ENCODE results near the gene ADARB2.
"Not testable (repeated sequence)": the region's sequence is repeated elsewhere in the genome, so short reads cannot be mapped to it uniquely, and the experiment has no call there.

Gene ADARB2

DNA sequence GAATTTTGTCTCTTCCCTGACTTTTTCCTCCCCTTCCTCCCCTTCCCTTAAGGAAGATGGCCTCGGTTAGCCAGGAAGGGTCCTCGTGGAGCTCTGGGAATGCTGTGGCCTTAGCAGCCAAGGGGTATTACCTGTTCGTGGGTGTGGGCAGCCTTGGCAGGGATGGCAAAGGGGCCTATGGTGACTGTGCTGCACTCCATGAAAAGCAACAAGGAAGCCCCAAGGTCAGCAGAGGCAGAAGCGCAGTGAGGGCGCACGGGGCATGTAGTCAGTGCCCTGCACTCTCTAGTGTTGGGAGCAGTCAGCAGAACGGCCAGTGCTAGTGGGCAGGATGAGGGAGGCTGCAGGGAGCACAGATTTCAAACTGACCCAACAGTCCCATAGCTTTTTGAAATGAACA lies 191.8 kb downstream of the ADARB2 start:
- H3K4me1 ChIP-seq (ENCODE audit: insufficient read depth, low read length) = no peaks in the 10 kb centered on the region
- H3K9ac ChIP-seq (ENCODE audit: low read depth, low read length) = no peak overlapping the region
- no peaks in the 10 kb centered on the region for H3K36me3 ChIP-seq (ENCODE audit: insufficient read depth, low read length)
- H3K9me3 ChIP-seq (ENCODE audit: control insufficient read depth, insufficient read depth, low read length) = peaks cover 5% of the 10 kb centered on the region

DNA sequence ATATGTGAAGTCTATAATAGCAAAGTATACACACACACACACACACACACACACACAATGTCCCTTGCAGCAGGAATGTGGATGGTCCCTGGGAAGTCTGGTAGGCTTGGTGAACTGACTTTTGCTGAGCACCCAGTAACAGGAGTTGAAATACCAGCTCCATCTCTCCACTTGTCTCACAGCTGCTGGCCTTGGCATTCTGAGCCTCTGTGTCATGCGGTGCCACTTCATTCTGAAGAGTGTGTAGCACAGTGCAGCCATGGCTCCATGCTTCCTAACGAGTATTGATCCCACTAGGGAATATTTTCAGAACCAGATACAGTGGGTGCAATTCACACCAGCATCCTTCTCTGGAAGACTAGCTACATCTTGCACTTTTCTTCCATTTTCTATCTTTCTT lies 192.4 kb downstream of the ADARB2 start:
- Histone ChIP-seq H3K36me3 (ENCODE audit: insufficient read depth, low read length) (no peaks in the 10 kb centered on the region), H3K9ac (ENCODE audit: low read depth, low read length) (no peak overlapping the region), H3K9me3 (ENCODE audit: control insufficient read depth, insufficient read depth, low read length) (peaks cover 5% of the 10 kb centered on the region), H3K4me1 (ENCODE audit: insufficient read depth, low read length) (no peaks in the 10 kb centered on the region)

DNA sequence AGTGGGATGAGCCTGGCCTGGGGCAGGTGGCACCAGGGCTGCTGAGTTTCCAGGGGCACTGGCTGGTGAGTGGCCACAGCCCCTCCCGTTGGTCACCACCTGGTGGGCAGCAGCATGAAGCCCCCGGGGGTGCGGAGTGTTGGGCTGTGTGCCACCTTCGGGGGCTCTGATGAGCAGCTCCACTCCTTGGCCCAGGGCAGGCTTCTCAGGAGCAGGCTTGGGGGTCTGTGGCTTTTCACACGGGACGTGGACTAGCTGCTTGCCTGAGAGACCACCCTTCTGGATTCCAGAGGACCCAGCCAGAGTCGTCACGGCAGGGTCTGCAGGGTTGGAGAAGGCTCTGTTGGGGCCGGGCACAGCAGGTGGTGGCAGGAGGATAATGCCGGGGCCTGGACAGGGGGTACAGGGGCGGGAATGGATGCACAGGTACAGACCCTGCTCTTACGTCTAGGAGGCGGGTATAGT lies 193.1 kb downstream of the ADARB2 start:
- no peaks in the 10 kb centered on the region for H3K36me3 ChIP-seq (ENCODE audit: insufficient read depth, low read length)
- H3K9ac ChIP-seq (ENCODE audit: low read depth, low read length) = no peak overlapping the region
- peaks cover 5% of the 10 kb centered on the region for H3K9me3 ChIP-seq (ENCODE audit: control insufficient read depth, insufficient read depth, low read length)
- H3K4me1 ChIP-seq (ENCODE audit: insufficient read depth, low read length) = no peaks in the 10 kb centered on the region

DNA sequence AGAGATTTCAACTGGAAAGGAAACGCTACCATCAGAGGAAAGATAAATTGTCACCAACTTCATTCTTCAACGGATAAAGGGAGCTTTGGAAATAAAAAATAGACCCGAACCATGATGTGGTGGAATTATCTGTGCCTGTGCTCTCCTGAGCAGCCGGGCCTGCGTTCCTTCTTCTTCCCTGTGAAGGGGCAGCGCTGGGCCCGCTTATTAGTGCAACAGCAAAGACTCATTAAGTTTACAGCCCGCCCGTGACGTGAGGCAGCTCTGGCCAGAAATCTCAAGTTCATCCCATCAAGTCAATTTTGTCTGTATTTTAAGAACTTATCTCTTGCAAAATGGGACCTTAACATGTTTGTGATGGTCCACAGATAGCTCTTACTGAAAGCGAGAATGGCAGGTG lies 193.7 kb downstream of the ADARB2 start:
- no peak overlapping the region for H3K9ac ChIP-seq (ENCODE audit: low read depth, low read length)
- H3K36me3 ChIP-seq (ENCODE audit: insufficient read depth, low read length) = no peaks in the 10 kb centered on the region
- peaks cover 5% of the 10 kb centered on the region for H3K9me3 ChIP-seq (ENCODE audit: control insufficient read depth, insufficient read depth, low read length)
- no peaks in the 10 kb centered on the region for H3K4me1 ChIP-seq (ENCODE audit: insufficient read depth, low read length)

DNA sequence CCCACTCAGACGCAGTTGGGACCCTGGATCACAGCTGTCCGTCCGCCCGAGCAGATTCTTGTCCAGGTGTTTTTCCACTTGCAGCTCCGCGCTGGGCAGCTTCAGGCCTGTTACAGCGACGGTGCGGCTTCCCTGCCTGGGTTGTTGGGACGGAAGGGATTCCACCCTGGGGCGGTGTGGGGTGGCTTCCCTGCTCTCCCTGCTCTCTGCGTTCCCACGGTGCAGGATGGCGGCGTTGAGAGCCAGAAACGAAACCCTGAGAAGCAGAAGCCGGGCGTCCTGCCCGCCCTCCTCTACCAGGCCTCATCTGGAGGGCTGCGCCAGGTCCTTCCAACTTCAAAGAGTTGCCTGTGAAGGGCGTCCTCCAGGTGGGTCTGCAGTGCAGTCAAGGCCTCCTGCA lies 194.4 kb downstream of the ADARB2 start:
- H3K9ac ChIP-seq (ENCODE audit: low read depth, low read length) = no peak overlapping the region
- H3K36me3 ChIP-seq (ENCODE audit: insufficient read depth, low read length) = no peaks in the 10 kb centered on the region

DNA sequence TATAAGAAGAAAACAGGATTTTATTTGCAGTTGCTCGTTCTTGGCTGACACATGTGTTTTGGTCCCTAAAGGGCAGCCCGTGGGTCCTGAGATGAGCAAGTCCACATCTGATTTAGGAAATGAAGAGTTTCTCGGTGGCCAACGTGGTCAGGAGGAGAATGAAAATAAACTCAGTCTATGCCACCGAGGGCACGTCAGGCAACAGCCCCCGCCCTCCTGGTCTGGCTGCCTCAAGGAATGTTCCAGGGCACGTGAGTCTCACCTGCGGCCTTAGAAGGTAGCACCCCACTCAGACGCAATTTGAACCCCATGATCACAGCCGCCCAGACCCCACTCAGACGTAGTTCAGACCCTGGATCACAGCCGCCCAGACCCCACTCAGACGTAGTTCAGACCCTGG lies 197.2 kb downstream of the ADARB2 start:
- Histone ChIP-seq H3K9ac (ENCODE audit: low read depth, low read length) (no peak overlapping the region), H3K36me3 (ENCODE audit: insufficient read depth, low read length) (no peaks in the 10 kb centered on the region), H3K4me1 (ENCODE audit: insufficient read depth, low read length) (no peaks in the 10 kb centered on the region), H3K9me3 (ENCODE audit: control insufficient read depth, insufficient read depth, low read length) (no peaks in the 10 kb centered on the region)

More for the DNA sequence above, 194.4 kb downstream of the ADARB2 start:
- H3K4me1 ChIP-seq (ENCODE audit: insufficient read depth, low read length) = no peaks in the 10 kb centered on the region
- 0 out of 2 replicates have a peak, but pooled peaks cover under 1% of the 10 kb centered on the region for H3K9me3 ChIP-seq (ENCODE audit: control insufficient read depth, insufficient read depth, low read length)

DNA sequence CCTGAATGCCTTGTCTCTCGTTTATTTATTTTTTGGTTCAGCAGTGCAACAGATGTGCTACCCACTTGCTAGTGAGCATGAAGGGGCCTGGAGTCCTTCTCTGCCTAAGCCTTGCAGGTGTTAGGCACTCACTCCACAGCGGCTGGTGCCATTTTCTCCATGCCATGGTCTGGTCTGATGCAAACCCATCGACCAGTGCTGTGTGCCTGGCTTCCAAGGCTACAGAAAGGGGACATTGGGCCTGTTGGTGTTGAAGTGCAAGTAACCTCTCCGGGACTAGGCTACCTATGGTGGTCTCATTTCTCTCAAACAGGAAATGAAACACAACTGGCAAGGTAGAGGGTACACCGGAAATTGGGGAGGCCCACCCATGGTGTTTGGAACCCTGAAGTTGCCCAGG lies 198.1 kb downstream of the ADARB2 start:
- Histone ChIP-seq H3K9ac (ENCODE audit: low read depth, low read length) (no peak overlapping the region), H3K36me3 (ENCODE audit: insufficient read depth, low read length) (no peaks in the 10 kb centered on the region), H3K4me1 (ENCODE audit: insufficient read depth, low read length) (no peaks in the 10 kb centered on the region), H3K9me3 (ENCODE audit: control insufficient read depth, insufficient read depth, low read length) (no peaks in the 10 kb centered on the region)

DNA sequence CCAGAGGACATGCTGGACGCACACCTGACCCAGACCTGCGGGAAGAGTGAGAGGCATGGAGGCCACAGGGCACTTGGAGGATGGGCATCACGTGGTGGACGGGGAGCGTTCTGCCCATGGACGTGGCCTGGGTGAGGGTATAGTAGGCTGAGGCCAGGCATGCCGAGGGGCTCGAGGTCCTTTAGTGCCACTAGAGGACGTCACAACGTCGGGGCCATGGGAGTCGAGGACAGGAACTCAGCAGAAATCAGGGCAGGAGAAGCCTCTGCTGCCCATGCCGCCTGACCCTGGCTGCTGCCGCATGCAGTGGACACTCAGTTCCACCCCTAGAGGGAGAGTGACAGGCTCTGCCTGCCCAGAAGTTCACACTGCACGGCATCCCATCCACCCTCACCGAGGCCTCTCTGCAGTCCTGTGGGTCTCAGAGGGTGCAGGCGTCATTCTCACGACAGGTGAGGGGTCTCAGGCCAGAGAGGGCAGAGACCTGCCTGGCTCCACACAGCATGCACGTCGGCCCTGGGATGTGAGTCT lies 198.7 kb downstream of the ADARB2 start:
- Histone ChIP-seq H3K9me3 (ENCODE audit: control insufficient read depth, insufficient read depth, low read length) (no peaks in the 10 kb centered on the region), H3K36me3 (ENCODE audit: insufficient read depth, low read length) (no peaks in the 10 kb centered on the region), H3K4me1 (ENCODE audit: insufficient read depth, low read length) (no peaks in the 10 kb centered on the region), H3K9ac (ENCODE audit: low read depth, low read length) (no peak overlapping the region)

DNA sequence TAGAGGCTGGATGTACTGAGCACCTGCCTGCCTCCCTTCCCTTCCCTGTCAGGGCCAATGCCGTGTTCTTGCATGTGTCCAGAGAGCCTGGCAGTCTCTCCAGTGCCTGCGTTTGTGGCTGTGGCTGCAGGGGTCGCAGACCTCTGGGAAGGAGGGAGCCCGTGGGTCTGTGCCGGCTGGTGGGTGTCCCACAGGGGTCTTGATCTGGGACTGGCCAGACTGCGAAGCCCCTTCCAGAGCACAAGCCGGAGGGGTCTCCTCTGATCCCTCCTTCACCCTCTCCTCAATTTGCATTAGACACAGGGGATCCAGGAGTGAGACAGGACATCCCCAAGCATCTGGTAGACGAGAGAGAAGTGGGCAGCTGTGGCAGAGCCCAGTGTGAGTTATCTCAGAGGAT lies 199.2 kb downstream of the ADARB2 start:
- Histone ChIP-seq H3K9ac (ENCODE audit: low read depth, low read length) (no peak overlapping the region), H3K36me3 (ENCODE audit: insufficient read depth, low read length) (no peaks in the 10 kb centered on the region), H3K9me3 (ENCODE audit: control insufficient read depth, insufficient read depth, low read length) (no peaks in the 10 kb centered on the region), H3K4me1 (ENCODE audit: insufficient read depth, low read length) (no peaks in the 10 kb centered on the region)

DNA sequence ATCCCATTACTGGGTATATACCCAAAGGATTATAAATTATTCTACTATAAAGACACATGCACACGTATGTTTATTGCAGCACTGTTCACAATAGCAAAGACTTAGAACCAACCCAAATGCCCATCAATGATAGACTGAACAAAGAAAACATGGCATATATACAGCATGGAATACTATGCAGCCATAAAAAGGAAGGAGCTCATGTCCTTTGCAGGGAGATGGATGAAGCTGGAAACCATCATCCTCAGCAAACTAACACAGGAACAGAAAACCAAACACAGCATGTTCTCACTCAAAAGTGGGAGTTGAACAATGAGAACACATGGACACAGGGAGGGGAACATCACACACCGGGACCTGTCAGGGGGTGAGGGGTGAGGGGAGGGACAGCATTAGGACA lies 199.9 kb downstream of the ADARB2 start:
- H3K36me3 ChIP-seq (ENCODE audit: insufficient read depth, low read length); H3K4me1 ChIP-seq (ENCODE audit: insufficient read depth, low read length); H3K9me3 ChIP-seq (ENCODE audit: control insufficient read depth, insufficient read depth, low read length); H3K9ac ChIP-seq (ENCODE audit: low read depth, low read length): not testable (repeated sequence)

DNA sequence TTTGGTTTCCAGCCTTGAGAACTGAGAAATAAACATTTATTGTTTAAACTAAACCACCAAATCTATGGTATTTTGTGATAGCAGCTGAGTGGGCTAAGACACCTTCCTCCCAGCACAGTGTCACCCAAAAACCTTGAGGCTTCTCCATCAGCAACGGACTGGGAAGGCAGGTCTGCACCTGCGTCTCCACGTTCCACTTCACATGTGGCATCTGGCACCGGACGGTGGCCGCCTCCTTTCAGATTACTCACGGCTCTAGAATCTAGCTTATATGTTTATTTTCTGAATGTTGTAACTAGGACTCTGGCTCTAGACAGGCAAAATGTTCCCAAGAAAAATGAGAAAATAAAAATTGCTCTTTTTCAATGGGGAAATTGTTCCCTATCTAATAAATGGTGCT lies 201.0 kb downstream of the ADARB2 start:
- H3K9me3 ChIP-seq (ENCODE audit: control insufficient read depth, insufficient read depth, low read length) = no peaks in the 10 kb centered on the region
- no peak overlapping the region for H3K9ac ChIP-seq (ENCODE audit: low read depth, low read length)
- H3K4me1 ChIP-seq (ENCODE audit: insufficient read depth, low read length) = no peaks in the 10 kb centered on the region
- H3K36me3 ChIP-seq (ENCODE audit: insufficient read depth, low read length) = no peaks in the 10 kb centered on the region

DNA sequence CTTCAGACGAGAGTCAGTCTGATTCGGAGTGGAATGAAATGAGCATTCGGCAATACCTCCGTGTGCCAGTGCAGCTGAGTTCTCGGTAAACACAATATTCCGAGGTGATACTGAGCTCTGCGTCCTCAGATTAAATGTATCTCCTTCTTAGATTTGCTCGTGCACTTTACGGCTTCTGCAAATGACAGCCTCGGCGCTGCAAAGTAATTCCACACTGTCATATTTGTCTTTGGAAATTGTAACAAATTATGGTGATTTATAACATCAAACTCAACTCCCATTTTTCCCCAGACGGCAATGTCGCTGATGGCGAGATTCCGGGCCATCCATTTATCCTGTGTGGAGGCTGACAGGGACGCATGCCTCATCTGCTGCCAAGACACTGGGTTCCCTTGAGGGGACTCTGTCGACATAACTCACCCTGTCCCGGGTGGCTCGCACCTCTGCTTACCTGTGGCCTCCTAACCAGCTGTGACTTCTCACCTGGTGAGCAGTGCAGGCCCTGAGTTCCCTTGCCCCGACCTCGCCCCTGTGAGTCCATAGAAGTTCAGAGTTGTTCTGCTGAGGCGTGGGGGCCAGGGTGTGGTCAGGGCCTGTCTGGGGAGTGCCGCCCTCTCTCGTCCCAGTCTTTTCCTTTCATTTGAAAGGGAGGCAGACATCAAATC lies 201.9 kb downstream of the ADARB2 start:
- H3K36me3 ChIP-seq (ENCODE audit: insufficient read depth, low read length) = no peaks in the 10 kb centered on the region
- H3K9ac ChIP-seq (ENCODE audit: low read depth, low read length) = no peak overlapping the region
- H3K4me1 ChIP-seq (ENCODE audit: insufficient read depth, low read length) = no peaks in the 10 kb centered on the region
- H3K9me3 ChIP-seq (ENCODE audit: control insufficient read depth, insufficient read depth, low read length) = no peaks in the 10 kb centered on the region

DNA sequence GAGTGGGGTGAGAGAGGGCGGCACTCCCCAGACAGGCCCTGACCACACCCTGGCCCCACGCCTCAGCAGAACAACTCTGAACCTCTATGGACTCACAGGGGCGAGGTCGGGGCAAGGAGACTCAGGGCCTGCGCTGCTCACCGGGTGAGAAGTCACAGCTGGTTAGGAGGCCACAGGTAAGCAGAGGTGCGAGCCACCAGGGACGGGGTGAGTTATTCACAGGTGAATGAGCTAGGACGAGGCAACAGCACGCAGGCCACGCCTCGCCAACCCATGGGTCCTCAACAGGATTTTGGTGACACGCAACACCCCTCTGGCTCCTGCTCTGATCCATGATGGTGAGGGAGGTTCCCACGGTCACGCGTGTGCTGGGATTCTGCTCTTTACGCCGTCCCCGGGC lies 202.5 kb downstream of the ADARB2 start:
- H3K9ac ChIP-seq (ENCODE audit: low read depth, low read length) = no peak overlapping the region
- no peaks in the 10 kb centered on the region for H3K36me3 ChIP-seq (ENCODE audit: insufficient read depth, low read length)
- no peaks in the 10 kb centered on the region for H3K9me3 ChIP-seq (ENCODE audit: control insufficient read depth, insufficient read depth, low read length)
- no peaks in the 10 kb centered on the region for H3K4me1 ChIP-seq (ENCODE audit: insufficient read depth, low read length)

DNA sequence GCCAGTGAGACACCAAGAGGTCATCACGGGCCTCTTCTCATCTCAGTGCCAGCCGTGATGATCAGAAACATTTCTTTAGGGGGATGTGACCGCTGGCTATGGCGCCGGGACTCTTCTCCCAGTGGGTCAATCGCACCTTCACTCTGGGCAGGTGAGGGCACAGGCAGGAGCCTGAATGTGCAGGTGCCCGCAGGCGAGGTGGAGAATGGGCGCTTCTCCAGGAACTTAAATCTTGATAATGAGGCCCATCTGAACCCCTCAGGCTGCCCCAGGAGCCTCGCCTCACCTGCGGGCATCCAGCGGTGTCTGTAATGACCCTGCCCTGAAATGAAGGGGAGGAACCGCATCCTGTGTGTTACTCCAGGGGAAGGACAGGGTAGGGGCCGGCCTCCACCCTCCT lies 204.7 kb downstream of the ADARB2 start:
- Histone ChIP-seq H3K9ac (ENCODE audit: low read depth, low read length) (no peak overlapping the region), H3K36me3 (ENCODE audit: insufficient read depth, low read length) (no peaks in the 10 kb centered on the region), H3K9me3 (ENCODE audit: control insufficient read depth, insufficient read depth, low read length) (no peaks in the 10 kb centered on the region)

DNA sequence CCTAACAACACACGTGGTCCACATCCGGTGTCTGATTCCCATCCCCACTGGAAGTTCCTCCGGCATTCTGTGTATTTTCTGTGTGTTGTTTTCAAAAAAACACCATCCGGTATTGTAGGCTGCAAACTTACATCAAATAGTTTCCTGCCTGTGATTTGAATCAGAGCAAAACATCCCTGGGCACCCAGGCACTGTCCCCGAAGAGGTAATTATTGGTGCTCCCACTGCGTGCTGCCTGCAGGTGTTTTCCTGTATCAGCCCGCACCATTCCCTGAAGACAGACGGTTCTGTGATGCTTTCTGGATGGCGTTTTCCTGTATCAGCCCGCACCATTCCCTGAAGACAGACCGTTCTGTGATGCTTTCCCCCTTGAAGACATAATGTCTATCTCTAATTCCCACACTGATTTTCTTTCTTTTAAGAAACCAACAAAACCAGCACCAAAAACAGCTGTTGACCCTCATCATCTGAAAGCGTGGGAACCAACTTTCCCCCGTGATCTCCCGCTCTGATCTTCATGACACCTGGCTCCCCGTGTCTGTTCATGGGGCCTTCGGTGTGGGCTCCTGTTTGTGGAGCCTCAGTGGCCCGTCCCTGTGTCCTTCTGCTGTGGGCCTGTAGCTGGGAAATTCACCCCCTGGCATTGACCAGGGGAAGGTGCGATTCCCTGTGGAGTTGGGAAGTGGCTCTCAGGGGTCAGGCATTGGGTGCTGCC lies 205.3 kb downstream of the ADARB2 start:
- Histone ChIP-seq H3K4me1 (ENCODE audit: insufficient read depth, low read length) (no peaks in the 10 kb centered on the region), H3K36me3 (ENCODE audit: insufficient read depth, low read length) (no peaks in the 10 kb centered on the region), H3K9ac (ENCODE audit: low read depth, low read length) (no peak overlapping the region), H3K9me3 (ENCODE audit: control insufficient read depth, insufficient read depth, low read length) (no peaks in the 10 kb centered on the region)

More for the DNA sequence above, 204.7 kb downstream of the ADARB2 start:
- no peaks in the 10 kb centered on the region for H3K4me1 ChIP-seq (ENCODE audit: insufficient read depth, low read length)

All from ES-I3 (cell line).